ENCODE data around the gene EMC7.
"Not testable (repeated sequence)": the region's sequence is repeated elsewhere in the genome, so short reads cannot be mapped to it uniquely, and the experiment has no call there.

Gene EMC7

GRCh38 chr15:34124651-34125050 is 23.0 kb upstream of the EMC7 start:
- no peak for DNase-seq (ENCODE audit: extremely low read depth, low read depth)
- TF ChIP-seq CTCF (IDR thresholded peaks at IDR 0.05; ENCODE audit: low read depth, low read length): no peak

- no peak for TF ChIP-seq CTCF (IDR thresholded peaks at IDR 0.05; ENCODE audit: low read depth, low read length)
- no peak for DNase-seq (ENCODE audit: extremely low read depth, low read depth)
Observed at GRCh38 chr15:34122771-34123183, 21.1 kb upstream of the EMC7 start.

GRCh38 chr15:34121786-34122185 is 20.1 kb upstream of the EMC7 start:
- DNase-seq (ENCODE audit: extremely low read depth, low read depth): not testable (repeated sequence)

GRCh38 chr15:34120420-34120819 is 18.8 kb upstream of the EMC7 start:
- not testable (repeated sequence) for DNase-seq (ENCODE audit: extremely low read depth, low read depth)

- no peak for TF ChIP-seq CTCF (IDR thresholded peaks at IDR 0.05; ENCODE audit: low read depth, low read length)
- no peak for DNase-seq (ENCODE audit: extremely low read depth, low read depth)
Observed at GRCh38 chr15:34119291-34119690, 17.6 kb upstream of the EMC7 start.

- no peak for DNase-seq (ENCODE audit: extremely low read depth, low read depth)
- no peak for TF ChIP-seq CTCF (IDR thresholded peaks at IDR 0.05; ENCODE audit: low read depth, low read length)
Observed at GRCh38 chr15:34116620-34117019, 15.0 kb upstream of the EMC7 start.

- TF ChIP-seq CTCF (IDR thresholded peaks at IDR 0.05; ENCODE audit: low read depth, low read length): no peak
- DNase-seq (ENCODE audit: extremely low read depth, low read depth): no peak
Observed at GRCh38 chr15:34114739-34115138, 13.1 kb upstream of the EMC7 start.

GRCh38 chr15:34114215-34114614 is 12.6 kb upstream of the EMC7 start:
- no peak for DNase-seq (ENCODE audit: extremely low read depth, low read depth)
- no peak for TF ChIP-seq CTCF (IDR thresholded peaks at IDR 0.05; ENCODE audit: low read depth, low read length)

- TF ChIP-seq CTCF (IDR thresholded peaks at IDR 0.05; ENCODE audit: low read depth, low read length): no peak
- DNase-seq (ENCODE audit: extremely low read depth, low read depth): no peak
Observed at GRCh38 chr15:34111488-34111887, 9.8 kb upstream of the EMC7 start.
